ENCODE data around the gene TOPBP1. TPM values are rescaled to one million over a fixed set of nuclear protein-coding genes. Genes with fewer than 3 reads are reported as not detected.

The TOPBP1 gene
- total and polyA plus RNA-seq, 2 of the 8 experiments (the other 6 are each of a cell fraction or from before 2014, with no cell fraction given), result 19.7 to 35.9 TPM

GRCh38 chr3:133561679-133562078, 100.1 kb downstream of the TOPBP1 start:
- Histone ChIP-seq H4K20me1 (replicated peaks in 1 of 2; ENCODE audit: control insufficient read depth in 1 of 2, insufficient read depth in 2 of 2, low read length in 2 of 2) (no peaks in the 10 kb centered on the region), H2AK5ac (ENCODE audit: low read depth, low read length) (no peak overlapping the region), H3K18ac (ENCODE audit: extremely low read depth, low read length) (no peak overlapping the region), H3K36me3 (ENCODE audit: control insufficient read depth in 2 of 4, insufficient read depth in 4 of 4, low read length in 3 of 4) (no peaks in the 10 kb centered on the region), H2BK15ac (ENCODE audit: low read length) (no peak overlapping the region), H4K8ac (ENCODE audit: extremely low read depth, insufficient read depth, low read length) (no peak overlapping the region), H3K4me2 (ENCODE audit: insufficient read depth in 1 of 2, low read depth in 2 of 2, low read length in 2 of 2) (no peak overlapping the region), H2BK5ac (ENCODE audit: low read depth, low read length) (no peak overlapping the region), H3K23me2 (ENCODE audit: low read depth, low read length) (no peaks in the 10 kb centered on the region), H3K4me1 (replicated peaks in 1 of 4; ENCODE audit: control insufficient read depth in 3 of 4, insufficient read depth in 4 of 4, low read length in 3 of 4) (no peaks in the 10 kb centered on the region), H3K9me3 (ENCODE audit: insufficient read depth in 2 of 2, low read depth in 1 of 2, low read length in 1 of 2) (no peaks in the 10 kb centered on the region), H3K79me2 (ENCODE audit: control insufficient read depth in 1 of 2, insufficient read depth in 2 of 2, low read length in 2 of 2) (no peaks in the 10 kb centered on the region), H2BK20ac (ENCODE audit: low read length) (no peak overlapping the region), H3K23ac (ENCODE audit: insufficient read length) (no peak overlapping the region), H3K14ac (ENCODE audit: insufficient read length) (no peak overlapping the region), H3K79me1 (ENCODE audit: low read depth, low read length) (no peaks in the 10 kb centered on the region), H2BK120ac (replicated peaks; ENCODE audit: low read depth, low read length) (no peak overlapping the region), H3K27me3 (replicated peaks in 1 of 4; ENCODE audit: control insufficient read depth in 3 of 4, extremely low read depth in 1 of 4, insufficient read depth in 3 of 4, low read length in 3 of 4) (no peaks in the 10 kb centered on the region), H4K5ac (ENCODE audit: insufficient read length, low read depth, low read length) (no peak overlapping the region), H3K9ac (replicated peaks in 1 of 4; ENCODE audit: extremely low read depth in 1 of 4, low read depth in 3 of 4, low read length in 3 of 4) (no peak overlapping the region), H3K56ac (replicated peaks; ENCODE audit: insufficient read length, low read depth, low read length) (no peak overlapping the region), H3K4ac (replicated peaks; ENCODE audit: insufficient read length, low read depth, low read length) (no peak overlapping the region), H4K91ac (replicated peaks; ENCODE audit: insufficient read length, low read length) (no peak overlapping the region), H3K27ac (ENCODE audit: low read depth, low read length) (no peak overlapping the region), H3K4me3 (ENCODE audit: extremely low read depth in 1 of 4, insufficient read depth in 2 of 4, low read depth in 3 of 4, low read length in 4 of 4) (no peak overlapping the region), H2AFZ (ENCODE audit: low read length) (no peak overlapping the region), H2BK12ac (ENCODE audit: low read depth, low read length) (no peak overlapping the region)
- POLR2A ChIA-PET (ENCODE audit: partially characterized antibody), result no interaction called here
- CTCF ChIA-PET (ENCODE audit: partially characterized antibody), result interaction anchor here (0.8 kb wide), 1 partner anchor 831 kb away, joined by 4 read pairs; no protein-coding TSS in a partner anchor
- WGBS, 2 experiments (ENCODE audit: extremely low coverage in 1 of 2, insufficient coverage in 1 of 2, insufficient read length in 1 of 2, insufficient replicate concordance in 2 of 2, low coverage in 1 of 2, low lambda C conversion rate in 2 of 2, missing lambda C conversion rate in 1 of 2), result 93% methylated on average over 2 of the region's 2 CpGs; no CpG with 5 or more reads in 1 of the 2 experiments
- no peak for TF ChIP-seq RBBP5 (IDR thresholded peaks at IDR 0.05; ENCODE audit: borderline replicate concordance, low read depth, low read length)
- no peak for TF ChIP-seq SUZ12 (IDR thresholded peaks at IDR 0.05; ENCODE audit: low read length)
- TF ChIP-seq HDAC6 (IDR thresholded peaks at IDR 0.05; ENCODE audit: low read depth, low read length), result no peak
- TF ChIP-seq RAD21 (IDR thresholded peaks at IDR 0.05 in 1 of 2, conservative IDR thresholded peaks at IDR 0.05 in 1 of 2; ENCODE audit: low read depth in 2 of 2, low read length in 2 of 2), result no peak
- no peak for TF ChIP-seq CEBPB (IDR thresholded peaks at IDR 0.05; ENCODE audit: low read depth, low read length)
- no peak for TF ChIP-seq TCF12 (IDR thresholded peaks at IDR 0.05; ENCODE audit: low read depth, low read length)
- no peak for FAIRE-seq
- DNase-seq (ENCODE audit: low read depth in 1 of 2, low spot score in 2 of 2), result no peak

Data from H1 (cell line).